HCT116 (cell line): Measurements from ENCODE around the gene RNASET2. TPM values are rescaled to one million over a fixed set of nuclear protein-coding genes. Genes with fewer than 3 reads are reported as not detected.

ENCODE experiments used
- ATAC-seq: fragments of 200-7000 bp; cut with Tn5 transposase; 2 replicates; pipeline ENCODE4 v1.9.1; 2020; ENCODE audit warnings: mild to moderate bottlenecking, moderate library complexity
- BruUV-seq: library from RNA; stranded (reverse); fragments of 400-500 nt; replicated peaks from 2 replicates; lab custom pipeline; 2021; lab: Mats Ljungman, UMichigan
- CTCF ChIA-PET: fragments of 300-600 bp; sonication (Branson Sonifier 250); formaldehyde crosslinking; loops from one replicate; lab custom pipeline; 2021; ENCODE audit warnings: antibody characterized with exemption; lab: Charles Lee
- POLR2A ChIA-PET: fragments of 300-600, 350-600 bp; sonication (Branson Sonifier 250); formaldehyde crosslinking; loops from one replicate; lab custom pipeline; 2021; ENCODE audit warnings: antibody characterized with exemption; lab: Charles Lee
- RAD21 ChIA-PET, 2 experiments: fragments of 300-600 bp; sonication (Branson Sonifier 250); formaldehyde crosslinking; loops; one replicate each; lab custom pipeline; 2023; ENCODE audit warnings: low total read pairs in 2 of 2; ENCODE audit not compliant: uncharacterized antibody in 2 of 2, unreplicated experiment in 2 of 2, low non-redundant PET in 1 of 2; lab: Charles Lee
- DNase-seq: peaks from one replicate; pipeline ENCODE4 v3.0.0-alpha.2; 2010; ENCODE audit warnings: low read depth, low spot score
- H2AFZ ChIP-seq: fragments of 200-600 bp; shearing (Covaris generic), sonication (generic); 2 replicates; pipeline ENCODE4 v1.6.1; 2017; ENCODE audit warnings: low read depth, mixed run types, mixed read lengths, antibody characterized with exemption, low read length; ENCODE audit not compliant: poor library complexity, severe bottlenecking
- H3K27ac ChIP-seq: 2 replicates; pipeline ENCODE4 v1.5.1; 2012; ENCODE audit warnings: low read depth, low read length
- H3K27me3 ChIP-seq: fragments of 200-600 bp; sonication (generic); 2 replicates; pipeline ENCODE4 v1.6.1; 2016; ENCODE audit warnings: mixed run types, low read length, mixed read lengths; ENCODE audit not compliant: insufficient read depth
- H3K36me3 ChIP-seq, 2 experiments: fragments of 200-500 bp in 1 of 2; fragments of 200-600 bp in 1 of 2; sonication (Bioruptor generic) in 1 of 2; sonication (generic) in 1 of 2; 2 replicates each; pipeline versions ENCODE4 v1.5.1 to v1.6.1; 2014 to 2016; ENCODE audit warnings: low read length in 2 of 2, inconsistent platforms in 1 of 2, mixed read lengths in 1 of 2, mixed run types in 1 of 2; ENCODE audit not compliant: insufficient read depth in 2 of 2, control insufficient read depth in 1 of 2
- H3K4me1 ChIP-seq, 2 experiments: fragments of 200-600 bp in 1 of 2; sonication (generic) in 1 of 2; 2 replicates each; pipeline versions ENCODE4 v1.5.1 to v1.6.1; 2012 to 2017; ENCODE audit warnings: low read length in 2 of 2, inconsistent platforms in 1 of 2, mild to moderate bottlenecking in 1 of 2, mixed read lengths in 1 of 2, mixed run types in 1 of 2, moderate library complexity in 1 of 2; ENCODE audit not compliant: insufficient read depth in 2 of 2, control insufficient read depth in 1 of 2
- H3K4me2 ChIP-seq: fragments of 200-600 bp; sonication (generic); 2 replicates; pipeline ENCODE4 v1.6.1; 2017; ENCODE audit warnings: mixed run types, low read length, mixed read lengths
- H3K4me3 ChIP-seq, 2 experiments: fragments of 200-600 bp in 1 of 2; sonication (generic) in 1 of 2; replicated peaks in 1 of 2; 2 replicates each; pipeline ENCODE4 v1.5.1; 2011 to 2016; ENCODE audit warnings: low read length in 2 of 2, control low read depth in 1 of 2, low read depth in 1 of 2, mild to moderate bottlenecking in 1 of 2, mixed read lengths in 1 of 2, mixed run types in 1 of 2
- H3K79me2 ChIP-seq: fragments of 200-600 bp; sonication (generic); 2 replicates; pipeline ENCODE4 v1.6.1; 2017; ENCODE audit warnings: mild to moderate bottlenecking, mixed run types, low read length, moderate library complexity, mixed read lengths; ENCODE audit not compliant: insufficient read depth
- H3K9ac ChIP-seq: fragments of 200-600 bp; sonication (generic); 2 replicates; pipeline ENCODE4 v1.6.1; 2016; ENCODE audit warnings: low read length, mixed read lengths
- H3K9me2 ChIP-seq: fragments of 200-600 bp; sonication (generic), shearing (Covaris generic); 2 replicates; pipeline ENCODE4 v1.6.1; 2017; ENCODE audit warnings: mixed run types, mild to moderate bottlenecking, moderate library complexity; ENCODE audit not compliant: insufficient read depth
- H3K9me3 ChIP-seq, 2 experiments: fragments of 200-500 bp in 1 of 2; fragments of 200-600 bp in 1 of 2; sonication (Bioruptor generic) in 1 of 2; sonication (generic) in 1 of 2; 2 replicates each; pipeline ENCODE4 v1.6.1; 2014 to 2017; ENCODE audit warnings: low read length in 2 of 2, mixed read lengths in 2 of 2, inconsistent platforms in 1 of 2, low read depth in 1 of 2, mild to moderate bottlenecking in 1 of 2, mixed run types in 1 of 2, moderate library complexity in 1 of 2; ENCODE audit not compliant: control insufficient read depth in 1 of 2, insufficient read depth in 1 of 2
- H4K20me1 ChIP-seq: fragments of 200-600 bp; sonication (generic), shearing (Covaris generic); 2 replicates; pipeline ENCODE4 v1.6.1; 2017; ENCODE audit warnings: mixed run types, mild to moderate bottlenecking, moderate library complexity; ENCODE audit not compliant: insufficient read depth
- CBX3 ChIP-seq: IDR thresholded peaks from 2 replicates; pipeline ENCODE4 v1.6.1; 2012; ENCODE audit warnings: low read depth
- CTCF ChIP-seq, 3 experiments: fragments of 200-600 bp in 1 of 3; sonication (generic) in 1 of 3; IDR thresholded peaks in 2 of 3; conservative IDR thresholded peaks in 1 of 3; 2 replicates each; pipeline ENCODE4 v1.5.1; 2012 to 2017; ENCODE audit warnings: low read depth in 2 of 3, low read length in 2 of 3, antibody characterized with exemption in 1 of 3, borderline replicate concordance in 1 of 3, control low read depth in 1 of 3, mild to moderate bottlenecking in 1 of 3, mixed read lengths in 1 of 3, mixed run types in 1 of 3, moderate library complexity in 1 of 3; ENCODE audit not compliant: insufficient read depth in 1 of 3
- ELF1 ChIP-seq: IDR thresholded peaks from 2 replicates; pipeline ENCODE4 v1.6.1; 2012; ENCODE audit warnings: low read depth, borderline replicate concordance
- EZH2 ChIP-seq: fragments of 200-600 bp; sonication (generic); IDR thresholded peaks from 2 replicates; pipeline ENCODE4 v1.6.1; 2017; ENCODE audit warnings: antibody characterized with exemption, mixed run types
- JUND ChIP-seq: IDR thresholded peaks from 2 replicates; pipeline ENCODE4 v1.6.1; 2012
- POLR2A ChIP-seq: IDR thresholded peaks from 2 replicates; pipeline ENCODE4 v1.7.0; 2011; ENCODE audit warnings: borderline replicate concordance; ENCODE audit not compliant: insufficient read depth, insufficient read length; ENCODE audit errors: extremely low read depth
- RAD21 ChIP-seq: IDR thresholded peaks from 2 replicates; pipeline ENCODE4 v1.6.1; 2012; ENCODE audit warnings: low read depth, mild to moderate bottlenecking
- SRF ChIP-seq: IDR thresholded peaks from 2 replicates; pipeline ENCODE4 v1.6.1; 2012; ENCODE audit warnings: low read depth
- TCF7L2 ChIP-seq: IDR thresholded peaks from 2 replicates; pipeline ENCODE4 v1.7.0; 2011; ENCODE audit warnings: borderline replicate concordance, inconsistent platforms; ENCODE audit not compliant: insufficient read depth, insufficient read length; ENCODE audit errors: extremely low read depth
- ZBTB33 ChIP-seq: IDR thresholded peaks from 2 replicates; pipeline ENCODE4 v1.6.1; 2011; ENCODE audit warnings: mild to moderate bottlenecking, low read length, moderate library complexity; ENCODE audit not compliant: insufficient replicate concordance; ENCODE audit errors: extremely low read depth
- intact Hi-C: fragments of 100-400 bp; cut with micrococcal nuclease; formaldehyde crosslinking; loops from 2 replicates; pipeline ENCODE4 v1.10.0; 2022
- total RNA-seq: library from RNA; stranded (reverse); gene quantifications from one replicate; pipeline ENCODE4 v1.2.1, GENCODE V29; 2021; ENCODE audit not compliant: unreplicated experiment

The RNASET2 gene
- total RNA-seq, 1 experiment from 2014 or later, result 32.8 TPM

DNA sequence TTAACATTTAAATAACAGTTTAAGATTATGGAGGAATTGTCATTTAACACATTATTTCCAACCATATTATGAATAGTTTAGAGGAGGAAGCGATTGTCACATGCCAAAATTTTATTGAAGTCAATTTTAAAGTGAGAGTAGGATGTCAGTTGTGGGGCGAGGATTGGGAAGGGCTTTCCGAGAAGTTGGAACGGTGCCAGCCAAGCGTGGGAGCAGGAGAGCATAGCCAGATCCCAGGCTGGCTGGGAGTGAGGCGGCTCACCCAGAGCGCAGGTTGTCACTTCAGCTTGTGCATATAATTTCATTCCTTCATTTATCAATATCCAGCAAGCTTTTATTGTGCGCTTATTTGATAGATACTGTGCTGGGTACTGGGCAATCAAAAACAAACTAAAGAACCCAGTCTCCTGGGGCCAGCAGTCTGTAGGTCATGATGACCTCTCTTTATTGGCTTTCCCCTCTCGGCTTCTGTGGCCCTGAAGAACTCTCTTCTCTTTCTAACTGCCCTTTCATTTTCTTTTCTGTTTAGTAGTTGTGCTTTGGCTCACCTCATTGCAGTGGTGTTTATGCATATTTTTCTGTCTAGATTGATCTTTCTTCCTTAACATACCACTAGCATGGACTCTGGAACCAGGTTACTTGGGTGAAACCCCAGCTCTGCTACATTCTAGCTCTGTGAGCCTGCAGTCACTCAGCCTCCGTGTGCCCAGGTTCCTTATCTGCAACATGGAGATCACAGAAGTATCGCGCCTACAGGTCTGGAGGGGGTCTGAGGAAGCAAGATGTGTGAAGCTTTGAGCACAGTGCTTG lies 49.2 kb upstream of the RNASET2 start (continued):
- TF ChIP-seq CTCF (IDR thresholded peaks at IDR 0.05 in 2 of 3, conservative IDR thresholded peaks at IDR 0.05 in 1 of 3; ENCODE audit: borderline replicate concordance in 1 of 3, insufficient read depth in 1 of 3, low read depth in 2 of 3, low read length in 2 of 3) (no peak), POLR2A (no peak), TCF7L2 (no peak), JUND (no peak), ELF1 (no peak), EZH2 (no peak)

GRCh38 chr6:167000759-167001158 lies 44.4 kb upstream of the RNASET2 start:
- H3K79me2 ChIP-seq, result peaks cover 85% of the 10 kb centered on the region
- H4K20me1 ChIP-seq, result no peaks in the 10 kb centered on the region; the same call in 1 of the 2 replicates
- RAD21 ChIA-PET, result no interaction called here
- peak overlapping the region in 1 of 2 experiments; percentile 95; a peak in 1 of 4 replicates for H3K4me3 ChIP-seq
- peaks cover 5 to 16% of the 10 kb centered on the region in 2 experiments; a peak in 3 of 4 replicates for H3K4me1 ChIP-seq
- H2AFZ ChIP-seq, result no peak overlapping the region
- BruUV-seq, result no TSS peak
- peak overlapping the region; percentile 90 for H3K4me2 ChIP-seq
- no peaks in the 10 kb centered on the region for H3K9me3 ChIP-seq
- intact Hi-C loops, result no loop called here
- no peak overlapping the region for H3K9ac ChIP-seq
- CTCF ChIA-PET, result interaction anchor here (2.2 kb wide), 1 partner anchor 11 kb away, joined by 10 read pairs; no protein-coding TSS in a partner anchor
- TF ChIP-seq CBX3, result no peak
- no peak for TF ChIP-seq ZBTB33
- no peak for TF ChIP-seq RAD21
- no peak for TF ChIP-seq CTCF (IDR thresholded peaks at IDR 0.05 in 2 of 3, conservative IDR thresholded peaks at IDR 0.05 in 1 of 3; ENCODE audit: borderline replicate concordance in 1 of 3, insufficient read depth in 1 of 3, low read depth in 2 of 3, low read length in 2 of 3)
- no peak for TF ChIP-seq SRF
- ATAC-seq (no peak), DNase-seq (no peak)
- H3K27me3 ChIP-seq, result no peaks in the 10 kb centered on the region
- no peak overlapping the region for H3K27ac ChIP-seq
- peaks cover 9 to 16% of the 10 kb centered on the region in 2 experiments; a peak in 3 of 4 replicates for H3K36me3 ChIP-seq
- H3K9me2 ChIP-seq, result no peaks in the 10 kb centered on the region
- POLR2A ChIA-PET, result no interaction called here
